Bronchial epithelial cell (primary cell): ENCODE data around the gene TP53BP1. TPM values are rescaled to one million over a fixed set of nuclear protein-coding genes. Genes with fewer than 3 reads are reported as not detected.

Source experiments
- DNase-seq: peaks from one replicate; pipeline ENCODE4 v3.0.0-alpha.2; 2010; ENCODE audit warnings: low read depth
- FAIRE-seq: peaks from 2 replicates; lab custom pipeline; 2011; peaks lifted over from hg19 to GRCh38; lab: Jason Lieb, UNC
- H3K27me3 ChIP-seq: 2 replicates; pipeline ENCODE4 v1.5.1; 2011; ENCODE audit warnings: low read length; ENCODE audit not compliant: control insufficient read depth, insufficient read depth
- H3K36me3 ChIP-seq: 2 replicates; pipeline ENCODE4 v1.5.1; 2011; ENCODE audit warnings: low read length; ENCODE audit not compliant: control insufficient read depth, insufficient read depth
- H3K4me3 ChIP-seq: 2 replicates; pipeline ENCODE4 v1.5.1; 2011; ENCODE audit warnings: mild to moderate bottlenecking, low read depth, low read length, control low read depth
- CTCF ChIP-seq: IDR thresholded peaks from 2 replicates; pipeline ENCODE4 v1.5.1; 2011; ENCODE audit warnings: mild to moderate bottlenecking, moderate library complexity, low read length, control low read depth, inconsistent platforms; ENCODE audit not compliant: insufficient read depth, severe bottlenecking
- total RNA-seq: library from RNA; depleted of rRNA; stranded (reverse); fragments of >200 nt; gene quantifications from 2 replicates; pipeline ENCODE4 v1.2.1, GENCODE V29; 2014

TP53BP1 gene
- total RNA-seq, 1 donor from 2014 or later, result 28.7 TPM

DNA sequence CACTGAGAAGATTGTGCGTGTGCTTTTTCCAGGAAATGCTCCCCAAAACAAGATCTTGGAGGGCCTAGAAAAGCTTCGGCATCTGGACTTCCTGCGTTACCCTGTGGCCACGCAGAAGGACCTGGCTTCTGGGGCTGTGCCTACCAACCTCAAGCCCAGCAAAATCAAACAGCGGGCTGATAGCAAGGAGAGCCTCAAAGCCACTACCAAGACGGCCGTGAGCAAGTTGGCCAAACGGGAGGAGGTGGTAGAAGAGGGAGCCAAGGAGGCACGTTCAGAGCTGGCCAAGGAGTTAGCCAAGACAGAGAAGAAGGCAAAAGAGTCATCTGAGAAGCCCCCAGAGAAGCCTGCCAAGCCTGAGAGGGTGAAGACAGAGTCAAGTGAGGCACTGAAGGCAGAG, 29.3 kb upstream of the TP53BP1 start:
- peaks cover 17% of the 10 kb centered on the region for H3K27me3 ChIP-seq
- no peak for TF ChIP-seq CTCF
- DNase-seq (no peak), FAIRE-seq (no peak)
- no peaks in the 10 kb centered on the region for H3K36me3 ChIP-seq
- H3K4me3 ChIP-seq, result no peak overlapping the region

GRCh38 chr15:43521419-43521818, 28.5 kb upstream of the TP53BP1 start:
- no peak for FAIRE-seq
- DNase-seq, result no peak
- TF ChIP-seq CTCF, result no peak
- no peaks in the 10 kb centered on the region for H3K36me3 ChIP-seq
- H3K4me3 ChIP-seq, result no peak overlapping the region
- H3K27me3 ChIP-seq, result peaks cover 22% of the 10 kb centered on the region

DNA sequence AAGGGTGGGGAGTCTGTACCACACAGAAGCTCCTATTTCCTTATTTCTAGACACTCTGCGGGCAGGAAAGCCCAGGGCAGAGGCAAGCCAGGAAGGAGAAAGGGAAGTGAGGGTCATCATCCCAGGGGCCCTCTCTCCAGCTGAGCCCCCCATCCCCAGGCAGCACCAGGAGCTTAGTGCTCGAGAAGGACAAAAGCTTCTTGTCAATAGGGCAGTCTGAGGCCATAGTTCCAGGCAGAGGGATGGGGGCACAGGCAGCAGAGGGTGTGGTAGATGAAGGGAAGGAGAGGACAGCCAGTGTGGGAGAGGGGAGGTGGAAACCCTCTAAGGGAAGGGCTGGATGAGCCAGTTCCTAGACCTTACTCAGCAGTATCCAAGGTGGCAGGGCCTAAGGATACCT, 27.2 kb upstream of the TP53BP1 start:
- no peak for DNase-seq
- no peaks in the 10 kb centered on the region for H3K36me3 ChIP-seq
- TF ChIP-seq CTCF, result no peak
- H3K4me3 ChIP-seq, result no peak overlapping the region
- FAIRE-seq, result no peak
- peaks cover 22% of the 10 kb centered on the region for H3K27me3 ChIP-seq

DNA sequence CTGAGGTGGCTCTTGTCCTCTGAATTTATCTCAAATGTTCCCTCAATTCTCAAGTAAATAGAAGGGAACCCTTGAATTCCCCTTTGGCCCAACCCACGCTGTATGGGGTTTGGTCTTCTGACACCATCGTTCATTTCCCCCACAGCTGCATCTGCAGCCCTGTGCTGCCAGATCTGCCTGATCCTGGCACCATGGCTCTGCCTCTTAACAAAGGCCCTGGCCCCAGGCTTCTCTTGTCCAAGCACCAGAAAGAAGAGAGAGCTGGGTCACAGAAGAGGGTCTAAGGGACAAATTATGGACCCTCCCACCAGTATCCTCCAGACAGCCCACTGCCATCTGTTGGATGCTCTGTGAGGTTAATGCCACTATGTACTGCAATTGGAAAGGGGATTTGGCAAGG, 26.2 kb upstream of the TP53BP1 start:
- Histone ChIP-seq H3K36me3 (no peaks in the 10 kb centered on the region), H3K27me3 (peaks cover 20% of the 10 kb centered on the region)
- no peak for FAIRE-seq

DNA sequence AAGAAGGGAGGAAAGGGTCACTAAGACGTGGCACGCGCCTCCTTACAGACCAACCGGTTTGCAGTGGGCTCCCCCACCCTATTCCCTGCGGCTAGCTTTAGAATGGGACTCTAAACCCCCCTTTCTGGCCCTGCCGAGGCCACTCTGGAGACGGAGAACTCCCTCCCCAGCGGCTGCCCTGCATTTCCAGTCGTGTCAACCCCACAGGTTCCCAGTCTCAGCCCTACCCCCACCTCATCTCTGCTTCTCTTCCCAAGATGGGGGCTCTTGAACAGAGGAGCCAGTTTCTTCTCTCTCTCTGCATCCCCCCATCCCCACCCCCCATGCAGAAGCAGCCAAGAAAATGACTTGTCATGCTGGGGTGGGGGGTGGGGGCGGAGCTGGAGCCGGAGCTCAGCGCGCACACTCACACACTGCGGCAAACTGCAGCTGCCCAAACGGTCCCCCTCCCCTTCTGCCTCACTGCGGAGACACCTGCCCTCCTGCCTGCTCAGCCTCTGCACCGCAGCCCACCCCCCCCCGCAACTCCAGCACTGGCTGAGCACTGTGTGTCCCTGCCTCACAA, 25.3 kb upstream of the TP53BP1 start:
- Histone ChIP-seq H3K27me3 (peaks cover 19% of the 10 kb centered on the region), H3K4me3 (peak overlapping the region; percentile 0), H3K36me3 (no peaks in the 10 kb centered on the region)
- DNase-seq (no peak), FAIRE-seq (no peak)
- TF ChIP-seq CTCF, result no peak

More for the DNA sequence above, 26.2 kb upstream of the TP53BP1 start:
- no peak overlapping the region for H3K4me3 ChIP-seq
- TF ChIP-seq CTCF, result no peak
- DNase-seq, result no peak
